Common myeloid progenitor, CD34-positive (primary cell): ENCODE measurements around the gene SORCS3.
A peak's percentile ranks its signal among the peaks of the same experiment; 100 is the strongest.

Experiments used
- CTCF ChIA-PET: fragments of 350-600 bp; sonication (Branson Sonifier 250); formaldehyde crosslinking; loops from one replicate; lab custom pipeline; 2021; ENCODE audit warnings: antibody characterized with exemption; lab: Charles Lee
- POLR2A ChIA-PET: fragments of 350-600 bp; sonication (Branson Sonifier 250); formaldehyde crosslinking; loops from one replicate; lab custom pipeline; 2021; ENCODE audit warnings: antibody characterized with exemption; lab: Charles Lee
- DNase-seq, 3 donors: peaks; one replicate each; pipeline versions ENCODE4 v3.0.0 to v3.0.0-alpha.2; 2013
- H3K27ac ChIP-seq, 2 experiments: 1 replicate in 1 of 2; 2 replicates in 1 of 2; pipeline ENCODE4 v1.7.0; 2013; ENCODE audit warnings: inconsistent platforms in 2 of 2, low read length in 2 of 2, mild to moderate bottlenecking in 2 of 2, low read depth in 1 of 2, moderate library complexity in 1 of 2; ENCODE audit not compliant: severe bottlenecking in 2 of 2, insufficient read depth in 1 of 2, poor library complexity in 1 of 2
- H3K27me3 ChIP-seq, 5 experiments: replicated peaks in 2 of 5; 1 replicate in 3 of 5; 2 replicates in 2 of 5; pipeline versions ENCODE4 v1.6.1 to v1.7.0; 2013; ENCODE audit warnings: low read length in 4 of 5, mild to moderate bottlenecking in 2 of 5, moderate library complexity in 2 of 5, inconsistent platforms in 1 of 5; ENCODE audit not compliant: insufficient read depth in 5 of 5, control insufficient read depth in 4 of 5
- H3K36me3 ChIP-seq, 4 experiments: 1 replicate in 2 of 4; 2 replicates in 2 of 4; pipeline versions ENCODE4 v1.6.1 to v1.7.0; 2013; ENCODE audit warnings: low read length in 3 of 4, control low read depth in 1 of 4, mild to moderate bottlenecking in 1 of 4; ENCODE audit not compliant: control insufficient read depth in 4 of 4, insufficient read depth in 4 of 4
- H3K4me1 ChIP-seq, 4 experiments: 1 replicate in 3 of 4; 2 replicates in 1 of 4; pipeline versions ENCODE4 v1.6.1 to v1.7.1; 2013; ENCODE audit warnings: low read length in 3 of 4, mild to moderate bottlenecking in 3 of 4, control low read depth in 1 of 4, inconsistent platforms in 1 of 4, moderate library complexity in 1 of 4; ENCODE audit not compliant: control insufficient read depth in 4 of 4, insufficient read depth in 4 of 4; ENCODE audit errors: control extremely low read depth in 1 of 4
- H3K4me3 ChIP-seq, 7 experiments: 1 replicate in 4 of 7; 2 replicates in 3 of 7; pipeline versions ENCODE4 v1.5.1 to v1.7.0; 2013; ENCODE audit warnings: mild to moderate bottlenecking in 7 of 7, low read length in 6 of 7, moderate library complexity in 6 of 7, inconsistent platforms in 2 of 7, low read depth in 2 of 7, control low read depth in 1 of 7; ENCODE audit not compliant: insufficient read depth in 4 of 7, control insufficient read depth in 1 of 7; ENCODE audit errors: extremely low read depth in 1 of 7
- H3K9me3 ChIP-seq, 5 experiments: 1 replicate in 4 of 5; 2 replicates in 1 of 5; pipeline versions ENCODE4 v1.6.1 to v1.7.1; 2013; ENCODE audit warnings: low read length in 4 of 5, mild to moderate bottlenecking in 2 of 5, inconsistent platforms in 1 of 5, low read depth in 1 of 5, moderate library complexity in 1 of 5; ENCODE audit not compliant: control insufficient read depth in 4 of 5, insufficient read depth in 2 of 5; ENCODE audit errors: control extremely low read depth in 1 of 5
- WGBS: methylation state at CpG from one replicate; pipeline ENCODE4 v1.1.5; 2013; ENCODE audit not compliant: insufficient coverage; 5-methylcytosine and 5-hydroxymethylcytosine counted together

The SORCS3 gene

GRCh38 chr10:104646146-104646545, 5.1 kb downstream of the SORCS3 start:
- peaks cover 0 to 2% (median 0%) of the 10 kb centered on the region in 5 experiments for H3K9me3 ChIP-seq
- no peak overlapping the region for H3K4me3 ChIP-seq
- DNase-seq, result no peak
- ChIA-PET CTCF (no interaction called here), POLR2A (no interaction called here)
- H3K27ac ChIP-seq, result no peak overlapping the region
- 90% methylated on average over 1 of the region's 1 CpG for WGBS
- peaks cover 12 to 81% (median 24%) of the 10 kb centered on the region in 5 experiments for H3K27me3 ChIP-seq
- H3K36me3 ChIP-seq, result no peaks in the 10 kb centered on the region
- peaks cover 0 to 15% (median 6%) of the 10 kb centered on the region in 4 experiments for H3K4me1 ChIP-seq

- no CpG with 5 or more reads among the region's 3 CpGs for WGBS
- DNase-seq, result no peak
- CTCF ChIA-PET, result no interaction called here
Observed at GRCh38 chr10:104648421-104648820, 7.3 kb downstream of the SORCS3 start.

GRCh38 chr10:104650072-104650471, 9.0 kb downstream of the SORCS3 start:
- WGBS, result 62% methylated on average over 1 of the region's 1 CpG
- ChIA-PET POLR2A (no interaction called here), CTCF (no interaction called here)

More at GRCh38 chr10:104648421-104648820, 7.3 kb downstream of the SORCS3 start:
- no peaks in the 10 kb centered on the region for H3K9me3 ChIP-seq
- H3K27ac ChIP-seq, result no peak overlapping the region
- H3K4me3 ChIP-seq, result no peak overlapping the region
- H3K27me3 ChIP-seq, result peaks cover 12 to 62% (median 18%) of the 10 kb centered on the region in 5 experiments
- H3K36me3 ChIP-seq, result no peaks in the 10 kb centered on the region
- H3K4me1 ChIP-seq, result no peaks in the 10 kb centered on the region
- POLR2A ChIA-PET, result no interaction called here

GRCh38 chr10:104650635-104651331, 9.7 kb downstream of the SORCS3 start:
- Histone ChIP-seq H3K4me1 (no peaks in the 10 kb centered on the region), H3K27me3 (peaks cover 5 to 41% (median 12%) of the 10 kb centered on the region in 5 experiments), H3K36me3 (no peaks in the 10 kb centered on the region), H3K4me3 (no peak overlapping the region), H3K27ac (no peak overlapping the region), H3K9me3 (peaks cover 0 to 2% (median 0%) of the 10 kb centered on the region in 5 experiments)
- WGBS, result 93% methylated on average over 3 of the region's 3 CpGs
- POLR2A ChIA-PET, result no interaction called here
- peak in 2 of 3 donors; percentile 4 to 27 for DNase-seq
- CTCF ChIA-PET, result no interaction called here

More at GRCh38 chr10:104650072-104650471, 9.0 kb downstream of the SORCS3 start:
- H3K27ac ChIP-seq, result no peak overlapping the region
- no peaks in the 10 kb centered on the region for H3K36me3 ChIP-seq
- peaks cover 5 to 46% (median 13%) of the 10 kb centered on the region in 5 experiments for H3K27me3 ChIP-seq
- peak in 2 of 3 donors; percentile 4 to 7 for DNase-seq
- no peak overlapping the region for H3K4me3 ChIP-seq
- no peaks in the 10 kb centered on the region for H3K4me1 ChIP-seq
- H3K9me3 ChIP-seq, result peaks cover 0 to 2% (median 0%) of the 10 kb centered on the region in 5 experiments

- H3K36me3 ChIP-seq, result no peaks in the 10 kb centered on the region
- H3K27me3 ChIP-seq, result peaks cover 0 to 28% (median 5%) of the 10 kb centered on the region in 5 experiments
- no peak overlapping the region for H3K27ac ChIP-seq
- H3K4me3 ChIP-seq, result no peak overlapping the region
- DNase-seq, result no peak
- CTCF ChIA-PET, result no interaction called here
- WGBS, result 95% methylated on average over 3 of the region's 3 CpGs
- POLR2A ChIA-PET, result no interaction called here
- H3K9me3 ChIP-seq, result peaks cover 0 to 2% (median 0%) of the 10 kb centered on the region in 5 experiments
- H3K4me1 ChIP-seq, result no peaks in the 10 kb centered on the region
Observed at GRCh38 chr10:104657036-104657435, 15.9 kb downstream of the SORCS3 start.

GRCh38 chr10:104657457-104657856, 16.4 kb downstream of the SORCS3 start:
- Histone ChIP-seq H3K4me3 (no peak overlapping the region), H3K36me3 (no peaks in the 10 kb centered on the region), H3K27ac (no peak overlapping the region), H3K27me3 (peaks cover 0 to 30% (median 5%) of the 10 kb centered on the region in 5 experiments), H3K4me1 (no peaks in the 10 kb centered on the region), H3K9me3 (peaks cover 0 to 2% (median 0%) of the 10 kb centered on the region in 5 experiments)
- POLR2A ChIA-PET, result no interaction called here
- 83% methylated on average over 2 of the region's 3 CpGs for WGBS
- no peak for DNase-seq
- CTCF ChIA-PET, result no interaction called here

- Histone ChIP-seq H3K27me3 (peaks cover 0 to 35% (median 5%) of the 10 kb centered on the region in 5 experiments), H3K4me1 (no peaks in the 10 kb centered on the region), H3K9me3 (peaks cover 0 to 2% (median 0%) of the 10 kb centered on the region in 5 experiments), H3K36me3 (no peaks in the 10 kb centered on the region), H3K4me3 (no peak overlapping the region), H3K27ac (no peak overlapping the region)
- ChIA-PET CTCF (no interaction called here), POLR2A (no interaction called here)
- no peak for DNase-seq
- 100% methylated on average over 1 of the region's 1 CpG for WGBS
Observed at GRCh38 chr10:104658067-104658466, 17.0 kb downstream of the SORCS3 start.
